Left ventricle myocardium inferior (tissue), 1 donor: ENCODE data around the gene LUC7L3. TPM values are rescaled to one million over a fixed set of nuclear protein-coding genes. Genes with fewer than 3 reads are reported as not detected.
A peak's percentile ranks its signal among the peaks of the same experiment; 100 is the strongest.

ENCODE experiments used
- DNase-seq: peaks from one replicate; pipeline ENCODE4 v3.0.0-alpha.2; 2020
- H3K27ac ChIP-seq: fragments of 200-600 bp; replicated peaks from 2 replicates; pipeline ENCODE4 v1.8.0; 2021
- H3K27me3 ChIP-seq: fragments of 200-600 bp; 2 replicates; pipeline ENCODE4 v1.8.0; 2021; ENCODE audit warnings: low read depth
- H3K36me3 ChIP-seq: fragments of 200-600 bp; 2 replicates; pipeline ENCODE4 v1.8.0; 2021
- H3K4me1 ChIP-seq: fragments of 200-600 bp; 2 replicates; pipeline ENCODE4 v1.8.0; 2021
- H3K4me3 ChIP-seq: fragments of 200-600 bp; 2 replicates; pipeline ENCODE4 v1.8.0; 2021; ENCODE audit warnings: mild to moderate bottlenecking, moderate library complexity
- H3K9me3 ChIP-seq: fragments of 200-600 bp; replicated peaks from 2 replicates; pipeline ENCODE4 v1.8.0; 2021
- intact Hi-C: fragments of 100-400 bp; cut with micrococcal nuclease; formaldehyde crosslinking; loops from one replicate; pipeline ENCODE4 v1.11.0; 2022
- total RNA-seq: library from RNA; stranded (reverse); fragmentation: NEBNext Ultra II Directional; extraction: Animal tissue kit (Norgen Biotek cat#: 25700); gene quantifications from one replicate; pipeline ENCODE4 v1.2.1, GENCODE V29; 2021
- TF ChIP-seq, protein P1 (sequence below): fragments of 200-600 bp; IDR thresholded peaks from 2 replicates; pipeline ENCODE4 v1.8.0; 2021; ENCODE audit warnings: antibody characterized with exemption, mild to moderate bottlenecking, borderline replicate concordance
- donor health status: DM: no; HTN: yes; CAD: no; lungs with severe emphysema.

Gene LUC7L3
- total RNA-seq, 1 donor from 2014 or later: 64.4 TPM

DNA sequence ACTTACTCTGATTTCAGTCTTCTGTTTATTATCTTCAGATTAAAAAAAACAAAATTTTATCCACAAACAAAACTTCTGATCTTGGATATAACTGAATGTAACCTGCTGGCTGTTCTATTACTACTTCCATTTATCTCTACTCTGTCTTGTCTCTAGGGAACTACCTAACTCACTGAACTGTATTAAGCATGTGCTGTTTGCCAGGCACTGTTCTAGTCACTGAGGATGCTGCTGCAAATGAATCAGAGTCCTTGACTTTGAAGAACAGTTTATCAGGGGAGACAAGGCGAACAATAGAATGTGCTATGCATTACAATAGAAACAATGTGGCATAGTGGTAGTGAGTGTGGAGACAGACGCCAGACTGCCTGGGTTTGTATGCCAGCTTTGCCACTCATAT, 9.4 kb upstream of the LUC7L3 start:
- DNase-seq: no peak
- Histone ChIP-seq H3K9me3 (no peaks in the 10 kb centered on the region), H3K27ac (peak overlapping the region; percentile 97), H3K27me3 (no peaks in the 10 kb centered on the region), H3K4me1 (peaks cover 48% of the 10 kb centered on the region), H3K4me3 (no peak overlapping the region), H3K36me3 (no peaks in the 10 kb centered on the region)
- TF ChIP-seq, protein P1, sequence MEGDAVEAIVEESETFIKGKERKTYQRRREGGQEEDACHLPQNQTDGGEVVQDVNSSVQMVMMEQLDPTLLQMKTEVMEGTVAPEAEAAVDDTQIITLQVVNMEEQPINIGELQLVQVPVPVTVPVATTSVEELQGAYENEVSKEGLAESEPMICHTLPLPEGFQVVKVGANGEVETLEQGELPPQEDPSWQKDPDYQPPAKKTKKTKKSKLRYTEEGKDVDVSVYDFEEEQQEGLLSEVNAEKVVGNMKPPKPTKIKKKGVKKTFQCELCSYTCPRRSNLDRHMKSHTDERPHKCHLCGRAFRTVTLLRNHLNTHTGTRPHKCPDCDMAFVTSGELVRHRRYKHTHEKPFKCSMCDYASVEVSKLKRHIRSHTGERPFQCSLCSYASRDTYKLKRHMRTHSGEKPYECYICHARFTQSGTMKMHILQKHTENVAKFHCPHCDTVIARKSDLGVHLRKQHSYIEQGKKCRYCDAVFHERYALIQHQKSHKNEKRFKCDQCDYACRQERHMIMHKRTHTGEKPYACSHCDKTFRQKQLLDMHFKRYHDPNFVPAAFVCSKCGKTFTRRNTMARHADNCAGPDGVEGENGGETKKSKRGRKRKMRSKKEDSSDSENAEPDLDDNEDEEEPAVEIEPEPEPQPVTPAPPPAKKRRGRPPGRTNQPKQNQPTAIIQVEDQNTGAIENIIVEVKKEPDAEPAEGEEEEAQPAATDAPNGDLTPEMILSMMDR: no peak
- intact Hi-C loops: no loop called here

DNA sequence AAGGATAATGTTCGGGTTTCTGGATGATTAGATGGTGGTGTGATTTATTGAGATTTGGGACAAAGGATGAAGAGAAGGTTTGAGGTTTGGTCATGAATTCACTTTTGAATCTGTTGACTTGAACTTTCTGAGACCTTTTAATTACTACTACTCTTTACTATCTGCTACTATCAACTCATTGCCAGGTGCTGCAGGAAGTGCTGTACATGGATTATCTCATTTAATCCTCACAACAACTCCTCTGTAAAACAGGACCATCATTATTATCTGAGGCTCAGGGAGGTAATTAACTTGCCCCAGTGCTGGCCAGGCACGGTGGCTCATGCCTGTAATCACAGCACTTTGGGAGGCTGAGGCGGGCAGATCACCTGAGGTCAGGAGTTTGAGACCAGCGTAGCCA, 8.8 kb upstream of the LUC7L3 start:
- Histone ChIP-seq H3K27me3 (no peaks in the 10 kb centered on the region), H3K27ac (no peak overlapping the region), H3K9me3 (no peaks in the 10 kb centered on the region), H3K4me3 (no peak overlapping the region), H3K4me1 (peaks cover 42% of the 10 kb centered on the region), H3K36me3 (no peaks in the 10 kb centered on the region)
- TF ChIP-seq, protein P1: no peak
- no peak for DNase-seq
- intact Hi-C loops: no loop called here

DNA sequence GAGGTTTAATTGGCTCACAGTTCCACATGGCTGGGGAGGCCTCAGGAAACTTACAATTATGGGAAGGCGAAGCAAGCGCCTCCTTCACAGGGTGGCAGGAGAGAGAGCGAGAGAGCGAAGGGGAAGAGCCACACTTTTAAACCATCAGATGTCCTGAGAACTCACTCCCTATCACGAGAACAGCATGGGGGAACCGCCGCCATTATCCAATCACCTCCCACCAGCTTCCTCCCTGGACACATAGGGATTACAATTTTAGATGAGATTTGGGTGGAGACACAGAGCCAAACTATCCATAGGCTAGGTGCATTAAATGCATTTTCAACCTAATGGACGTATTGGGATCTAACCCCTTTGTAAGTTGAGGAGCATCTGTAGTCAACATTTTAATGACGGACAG, 6.8 kb upstream of the LUC7L3 start:
- no peaks in the 10 kb centered on the region for H3K36me3 ChIP-seq
- peaks cover 24% of the 10 kb centered on the region for H3K4me1 ChIP-seq
- TF ChIP-seq, protein P1: no peak
- no peak overlapping the region for H3K4me3 ChIP-seq
- H3K9me3 ChIP-seq: no peaks in the 10 kb centered on the region
- no peak for DNase-seq
- H3K27ac ChIP-seq: no peak overlapping the region
- intact Hi-C loops: no loop called here
- no peaks in the 10 kb centered on the region for H3K27me3 ChIP-seq

GRCh38 chr17:50715471-50715870, 3.9 kb upstream of the LUC7L3 start:
- TF ChIP-seq, protein P1: no peak
- H3K4me1 ChIP-seq: peaks cover 16% of the 10 kb centered on the region
- no peak for DNase-seq
- intact Hi-C loops: no loop called here
- H3K9me3 ChIP-seq: no peaks in the 10 kb centered on the region
- H3K36me3 ChIP-seq: no peaks in the 10 kb centered on the region
- no peaks in the 10 kb centered on the region for H3K27me3 ChIP-seq
- H3K27ac ChIP-seq: no peak overlapping the region
- H3K4me3 ChIP-seq: no peak overlapping the region

DNA sequence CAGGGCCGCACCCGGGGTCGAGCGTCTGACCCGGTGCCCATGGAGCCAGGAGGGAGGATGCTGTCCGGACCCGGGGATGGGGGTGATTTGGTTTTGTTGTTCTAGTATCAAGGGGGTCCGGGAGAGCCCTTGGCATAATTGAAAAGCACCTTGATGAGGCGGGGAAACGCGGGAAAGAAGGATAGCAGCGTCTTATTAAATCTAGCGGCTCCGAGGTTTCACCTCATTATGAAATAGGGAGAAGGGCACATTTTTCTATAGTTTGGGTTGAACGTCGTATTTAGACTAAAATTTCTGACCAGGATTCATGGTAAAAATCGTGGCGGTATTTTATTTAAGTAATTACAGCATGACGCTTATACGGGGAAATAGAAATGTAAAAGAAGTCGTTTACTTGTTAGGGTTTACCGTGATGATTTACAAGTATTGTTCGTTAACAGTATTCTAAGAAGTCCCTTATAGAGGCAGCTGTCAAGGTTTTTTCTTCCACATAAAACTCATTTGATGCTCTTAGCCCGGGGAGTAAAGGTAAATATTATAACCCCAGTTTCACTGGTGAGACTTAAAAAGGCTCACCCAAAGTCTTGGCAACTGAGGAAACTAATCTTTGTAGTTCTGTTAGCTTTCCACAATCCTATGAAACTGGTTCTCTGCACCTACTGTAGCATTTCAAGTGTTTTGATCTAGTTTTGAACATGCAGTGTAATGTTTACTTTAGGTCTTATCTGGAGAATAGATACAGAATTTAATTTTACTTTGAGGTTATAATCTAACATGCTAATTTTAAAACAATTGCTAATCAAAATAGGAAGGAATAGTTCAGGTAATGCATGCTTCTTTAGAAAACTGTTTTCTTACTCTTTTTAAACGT, 756 bp downstream of the LUC7L3 start:
- Histone ChIP-seq H3K27ac (peak overlapping the region; percentile 96), H3K36me3 (no peaks in the 10 kb centered on the region), H3K9me3 (no peaks in the 10 kb centered on the region), H3K4me3 (peak overlapping the region; percentile 93), H3K27me3 (no peaks in the 10 kb centered on the region), H3K4me1 (peaks cover 63% of the 10 kb centered on the region)
- no peak for DNase-seq
- intact Hi-C loops: no loop called here
- TF ChIP-seq, protein P1: no peak
